Frontal cortex (tissue), 4 donors: ENCODE results near the gene KMT2C. TPM values are rescaled to one million over a fixed set of nuclear protein-coding genes. Genes with fewer than 3 reads are reported as not detected.

ENCODE experiments used
- DNase-seq, 2 donors: peaks; one replicate each; pipeline ENCODE4 v3.0.0; 2012; ENCODE audit warnings: low spot score in 2 of 2
- FAIRE-seq: peaks from 2 replicates; lab custom pipeline; 2012; peaks lifted over from hg19 to GRCh38; lab: Jason Lieb, UNC
- small RNA-seq: library from RNA; depleted of rRNA; stranded (forward); fragments of <200 nt; gene quantifications from one replicate; pipeline ENCODE3, GENCODE V24; 2014
- total RNA-seq: library from RNA; depleted of rRNA; stranded (reverse); fragments of >200 nt; gene quantifications from one replicate; pipeline ENCODE4 v1.2.3, GENCODE V29; 2014
- donor health status: control.
- donor health status: control.
- donor health status: control.

Gene KMT2C
- total RNA-seq, 1 donor from 2014 or later = 55.0 TPM

GRCh38 chr7:152093717-152094116 lies 342.1 kb downstream of the KMT2C start:
- FAIRE-seq = no peak
- DNase-seq = no peak

- FAIRE-seq = no peak
Observed at GRCh38 chr7:152090747-152091146, 345.1 kb downstream of the KMT2C start.

GRCh38 chr7:152089183-152089582 lies 346.6 kb downstream of the KMT2C start:
- no peak for DNase-seq
- no peak for FAIRE-seq

More at GRCh38 chr7:152090747-152091146, 345.1 kb downstream of the KMT2C start:
- DNase-seq = no peak

GRCh38 chr7:152086513-152086912 lies 349.3 kb downstream of the KMT2C start:
- DNase-seq (no peak), FAIRE-seq (no peak)

- FAIRE-seq (no peak), DNase-seq (no peak)
Observed at GRCh38 chr7:152085131-152085530, 350.7 kb downstream of the KMT2C start.

Small RNAs within 50 kb of the gene (small RNA-seq; reads per million reads assigned to genes)
- not detected for gene AC104692.1
- not detected for gene AC104692.2
- gene RF00019 = not detected

Other genes with a start within 250 kb of the KMT2C start
- 2.9 TPM for gene XRCC2, start 240.1 kb upstream of the KMT2C start, total RNA-seq